Mucosa of stomach (tissue), 1 donor: ENCODE data around the gene SUPT20HL2.
"Not testable (repeated sequence)": the region's sequence is repeated elsewhere in the genome, so short reads cannot be mapped to it uniquely, and the experiment has no call there.

Experiments used
- H3K27me3 ChIP-seq: one replicate; pipeline ENCODE4 v1.7.0; 2013; ENCODE audit warnings: mild to moderate bottlenecking, low read length; ENCODE audit not compliant: control insufficient read depth, insufficient read depth
- H3K36me3 ChIP-seq: one replicate; pipeline ENCODE4 v1.7.0; 2013; ENCODE audit warnings: low read length; ENCODE audit not compliant: control insufficient read depth, insufficient read depth
- H3K4me1 ChIP-seq: one replicate; pipeline ENCODE4 v1.7.0; 2013; ENCODE audit warnings: mild to moderate bottlenecking, low read length; ENCODE audit not compliant: control insufficient read depth, insufficient read depth
- H3K4me3 ChIP-seq: one replicate; pipeline ENCODE4 v1.7.0; 2013; ENCODE audit warnings: low read length
- H3K9ac ChIP-seq: one replicate; pipeline ENCODE4 v1.7.0; 2013; ENCODE audit warnings: mild to moderate bottlenecking, low read length, moderate library complexity
- H3K9me3 ChIP-seq: one replicate; pipeline ENCODE4 v1.7.0; 2013; ENCODE audit warnings: mild to moderate bottlenecking, low read length, moderate library complexity; ENCODE audit not compliant: control insufficient read depth
- donor health status: Pancreatic carcinoma.

SUPT20HL2 gene

GRCh38 chrX:24314019-24314635 lies at the start of gene SUPT20HL2:
TSS of gene SUPT20HL2 (minus strand) at chrX:24314069. CDS start at chrX:24313315, 754 bp downstream.
- no peaks in the 10 kb centered on the region for H3K9me3 ChIP-seq

GRCh38 chrX:24362089-24362745 lies 48.3 kb upstream of the SUPT20HL2 start:
- H3K27me3 ChIP-seq, H3K4me3 ChIP-seq, H3K9ac ChIP-seq, H3K36me3 ChIP-seq, H3K9me3 ChIP-seq, H3K4me1 ChIP-seq: not testable (repeated sequence)

More at GRCh38 chrX:24314019-24314635, at the start of gene SUPT20HL2:
- no peak within 1 kb of the TSS for H3K4me3 ChIP-seq
- H3K9ac ChIP-seq: no peak within 1 kb of the TSS
- no peaks in the 10 kb centered on the region for H3K4me1 ChIP-seq
- no peaks in the 10 kb centered on the region for H3K27me3 ChIP-seq
- no peaks in the 10 kb centered on the region for H3K36me3 ChIP-seq

- no peaks in the 10 kb centered on the region for H3K4me1 ChIP-seq
- no peak within 1 kb of the TSS for H3K4me3 ChIP-seq
- H3K36me3 ChIP-seq: no peaks in the 10 kb centered on the region
- H3K27me3 ChIP-seq: no peaks in the 10 kb centered on the region
- no peaks in the 10 kb centered on the region for H3K9me3 ChIP-seq
- H3K9ac ChIP-seq: no peak within 1 kb of the TSS
Measured at GRCh38 chrX:24360272-24360671, 46.4 kb upstream of the SUPT20HL2 start, which contains the start of gene SUPT20HL1. TSS of gene SUPT20HL1 (plus strand) at chrX:24360639. CDS start at chrX:24362761, 2,122 bp downstream.

- H3K36me3 ChIP-seq: no peaks in the 10 kb centered on the region
- no peaks in the 10 kb centered on the region for H3K4me1 ChIP-seq
- H3K9ac ChIP-seq: no peak overlapping the region
- no peaks in the 10 kb centered on the region for H3K9me3 ChIP-seq
- H3K4me3 ChIP-seq: no peak overlapping the region
- H3K27me3 ChIP-seq: no peaks in the 10 kb centered on the region
Measured at GRCh38 chrX:24357106-24357505, 43.2 kb upstream of the SUPT20HL2 start.

GRCh38 chrX:24355095-24355494 lies 41.2 kb upstream of the SUPT20HL2 start:
- Histone ChIP-seq H3K9ac (no peak overlapping the region), H3K36me3 (no peaks in the 10 kb centered on the region), H3K4me3 (no peak overlapping the region), H3K9me3 (no peaks in the 10 kb centered on the region), H3K27me3 (no peaks in the 10 kb centered on the region), H3K4me1 (no peaks in the 10 kb centered on the region)

- Histone ChIP-seq H3K9me3 (no peaks in the 10 kb centered on the region), H3K36me3 (no peaks in the 10 kb centered on the region), H3K4me1 (no peaks in the 10 kb centered on the region), H3K9ac (no peak overlapping the region), H3K4me3 (no peak overlapping the region), H3K27me3 (no peaks in the 10 kb centered on the region)
Measured at GRCh38 chrX:24350217-24350616, 36.3 kb upstream of the SUPT20HL2 start.

GRCh38 chrX:24347881-24348280 lies 34.0 kb upstream of the SUPT20HL2 start:
- H3K4me1 ChIP-seq: no peaks in the 10 kb centered on the region
- H3K4me3 ChIP-seq: no peak overlapping the region
- no peaks in the 10 kb centered on the region for H3K27me3 ChIP-seq
- no peaks in the 10 kb centered on the region for H3K36me3 ChIP-seq
- no peaks in the 10 kb centered on the region for H3K9me3 ChIP-seq
- no peak overlapping the region for H3K9ac ChIP-seq

GRCh38 chrX:24343719-24344118 lies 29.9 kb upstream of the SUPT20HL2 start:
- Histone ChIP-seq H3K4me1 (no peaks in the 10 kb centered on the region), H3K27me3 (no peaks in the 10 kb centered on the region), H3K9me3 (no peaks in the 10 kb centered on the region), H3K36me3 (no peaks in the 10 kb centered on the region), H3K4me3 (no peak overlapping the region), H3K9ac (no peak overlapping the region)

- H3K27me3 ChIP-seq: no peaks in the 10 kb centered on the region
- H3K36me3 ChIP-seq: no peaks in the 10 kb centered on the region
- H3K9me3 ChIP-seq: no peaks in the 10 kb centered on the region
- no peak overlapping the region for H3K9ac ChIP-seq
- no peaks in the 10 kb centered on the region for H3K4me1 ChIP-seq
- no peak overlapping the region for H3K4me3 ChIP-seq
Measured at GRCh38 chrX:24341795-24342194, 27.9 kb upstream of the SUPT20HL2 start.

- Histone ChIP-seq H3K4me3 (no peak overlapping the region), H3K4me1 (no peaks in the 10 kb centered on the region), H3K27me3 (no peaks in the 10 kb centered on the region), H3K9me3 (no peaks in the 10 kb centered on the region), H3K9ac (no peak overlapping the region), H3K36me3 (no peaks in the 10 kb centered on the region)
Measured at GRCh38 chrX:24340501-24340900, 26.6 kb upstream of the SUPT20HL2 start.

- Histone ChIP-seq H3K36me3 (no peaks in the 10 kb centered on the region), H3K9me3 (no peaks in the 10 kb centered on the region), H3K9ac (no peak overlapping the region)
Measured at GRCh38 chrX:24339911-24340310, 26.0 kb upstream of the SUPT20HL2 start.

GRCh38 chrX:24335871-24336270 lies 22.0 kb upstream of the SUPT20HL2 start:
- Histone ChIP-seq H3K27me3 (no peaks in the 10 kb centered on the region), H3K4me3 (no peak overlapping the region), H3K9me3 (no peaks in the 10 kb centered on the region), H3K36me3 (no peaks in the 10 kb centered on the region), H3K4me1 (no peaks in the 10 kb centered on the region), H3K9ac (no peak overlapping the region)

More at GRCh38 chrX:24339911-24340310, 26.0 kb upstream of the SUPT20HL2 start:
- no peak overlapping the region for H3K4me3 ChIP-seq
- H3K4me1 ChIP-seq: no peaks in the 10 kb centered on the region
- H3K27me3 ChIP-seq: no peaks in the 10 kb centered on the region
